Measurements from ENCODE around the gene PRKCH.

DNA sequence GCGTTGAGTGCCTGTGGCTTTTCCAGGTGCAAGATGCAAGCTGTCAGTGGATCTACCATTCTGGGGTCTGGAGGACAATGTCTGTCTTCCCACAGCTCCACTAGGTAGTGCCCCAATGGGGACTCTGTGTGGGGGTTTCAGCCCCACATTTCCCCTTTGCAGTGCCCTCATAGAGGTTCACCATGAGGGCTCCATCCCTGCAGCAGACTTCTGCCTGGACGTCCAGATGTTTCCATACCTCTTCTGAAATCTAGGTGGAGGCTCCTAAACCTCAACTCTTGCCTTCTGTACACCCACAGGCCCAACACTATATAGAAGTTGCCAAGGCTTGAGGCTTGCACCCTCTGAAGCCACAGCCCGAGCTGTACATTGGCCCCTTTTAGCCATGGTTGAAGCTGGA, 52.9 kb downstream of the PRKCH start:
- TF ChIP-seq, protein P1, sequence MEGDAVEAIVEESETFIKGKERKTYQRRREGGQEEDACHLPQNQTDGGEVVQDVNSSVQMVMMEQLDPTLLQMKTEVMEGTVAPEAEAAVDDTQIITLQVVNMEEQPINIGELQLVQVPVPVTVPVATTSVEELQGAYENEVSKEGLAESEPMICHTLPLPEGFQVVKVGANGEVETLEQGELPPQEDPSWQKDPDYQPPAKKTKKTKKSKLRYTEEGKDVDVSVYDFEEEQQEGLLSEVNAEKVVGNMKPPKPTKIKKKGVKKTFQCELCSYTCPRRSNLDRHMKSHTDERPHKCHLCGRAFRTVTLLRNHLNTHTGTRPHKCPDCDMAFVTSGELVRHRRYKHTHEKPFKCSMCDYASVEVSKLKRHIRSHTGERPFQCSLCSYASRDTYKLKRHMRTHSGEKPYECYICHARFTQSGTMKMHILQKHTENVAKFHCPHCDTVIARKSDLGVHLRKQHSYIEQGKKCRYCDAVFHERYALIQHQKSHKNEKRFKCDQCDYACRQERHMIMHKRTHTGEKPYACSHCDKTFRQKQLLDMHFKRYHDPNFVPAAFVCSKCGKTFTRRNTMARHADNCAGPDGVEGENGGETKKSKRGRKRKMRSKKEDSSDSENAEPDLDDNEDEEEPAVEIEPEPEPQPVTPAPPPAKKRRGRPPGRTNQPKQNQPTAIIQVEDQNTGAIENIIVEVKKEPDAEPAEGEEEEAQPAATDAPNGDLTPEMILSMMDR (IDR thresholded peaks at IDR 0.05): no peak
- no peak for TF ChIP-seq BHLHE40 (IDR thresholded peaks at IDR 0.05; ENCODE audit: low read depth, low read length)
- no peak for TF ChIP-seq RNF2 (IDR thresholded peaks at IDR 0.05; ENCODE audit: borderline replicate concordance, low read depth)
- no peak for TF ChIP-seq POLR2A (IDR thresholded peaks at IDR 0.05; ENCODE audit: low read length)
- TF ChIP-seq GATA3 (IDR thresholded peaks at IDR 0.05; ENCODE audit: borderline replicate concordance): no peak
- no peak for TF ChIP-seq SMC3 (IDR thresholded peaks at IDR 0.05)
- TF ChIP-seq RCOR1 (IDR thresholded peaks at IDR 0.05; ENCODE audit: low read depth, low read length): no peak
- no peak for TF ChIP-seq TFCP2L1 (CRISPR knock-in tag; IDR thresholded peaks at IDR 0.05)
- TF ChIP-seq RAD21 (conservative IDR thresholded peaks at IDR 0.05 in 1 of 2, IDR thresholded peaks at IDR 0.05 in 1 of 2): no peak
- TF ChIP-seq, protein P2, sequence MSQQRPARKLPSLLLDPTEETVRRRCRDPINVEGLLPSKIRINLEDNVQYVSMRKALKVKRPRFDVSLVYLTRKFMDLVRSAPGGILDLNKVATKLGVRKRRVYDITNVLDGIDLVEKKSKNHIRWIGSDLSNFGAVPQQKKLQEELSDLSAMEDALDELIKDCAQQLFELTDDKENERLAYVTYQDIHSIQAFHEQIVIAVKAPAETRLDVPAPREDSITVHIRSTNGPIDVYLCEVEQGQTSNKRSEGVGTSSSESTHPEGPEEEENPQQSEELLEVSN (IDR thresholded peaks at IDR 0.05; ENCODE audit: borderline replicate concordance, low read depth): no peak

Data from A549 (cell line).